Omental fat pad (tissue), 4 donors: Measurements from ENCODE around the gene TASP1. TPM values are rescaled to one million over a fixed set of nuclear protein-coding genes. Genes with fewer than 3 reads are reported as not detected.
"Not testable (repeated sequence)": the region's sequence is repeated elsewhere in the genome, so short reads cannot be mapped to it uniquely, and the experiment has no call there.

ENCODE experiments used
- ATAC-seq: fragments of 150-250 bp; one replicate; pipeline ENCODE4 v1.9.1; 2016; ENCODE audit warnings: mild to moderate bottlenecking, moderate library complexity; ENCODE audit not compliant: low FRiP score
- DNase-seq: peaks from one replicate; pipeline ENCODE4 v3.0.0-alpha.2; 2019; ENCODE audit warnings: low spot score
- CTCF ChIP-seq, 3 donors: fragments of 450-650 bp; IDR thresholded peaks; one replicate each; pipeline ENCODE4 v1.5.1; 2016 to 2017; ENCODE audit warnings: antibody characterized with exemption in 3 of 3, mild to moderate bottlenecking in 3 of 3, moderate library complexity in 2 of 3
- total RNA-seq, 4 donors: library from RNA; depleted of rRNA; stranded (reverse); fragments of >200 nt; gene quantifications; one replicate each; pipeline ENCODE4 v1.1.0, GENCODE V29; 2016

The TASP1 gene
- total RNA-seq, 4 donors from 2014 or later = 8.0 to 12.8 (median 11.1) TPM

DNA sequence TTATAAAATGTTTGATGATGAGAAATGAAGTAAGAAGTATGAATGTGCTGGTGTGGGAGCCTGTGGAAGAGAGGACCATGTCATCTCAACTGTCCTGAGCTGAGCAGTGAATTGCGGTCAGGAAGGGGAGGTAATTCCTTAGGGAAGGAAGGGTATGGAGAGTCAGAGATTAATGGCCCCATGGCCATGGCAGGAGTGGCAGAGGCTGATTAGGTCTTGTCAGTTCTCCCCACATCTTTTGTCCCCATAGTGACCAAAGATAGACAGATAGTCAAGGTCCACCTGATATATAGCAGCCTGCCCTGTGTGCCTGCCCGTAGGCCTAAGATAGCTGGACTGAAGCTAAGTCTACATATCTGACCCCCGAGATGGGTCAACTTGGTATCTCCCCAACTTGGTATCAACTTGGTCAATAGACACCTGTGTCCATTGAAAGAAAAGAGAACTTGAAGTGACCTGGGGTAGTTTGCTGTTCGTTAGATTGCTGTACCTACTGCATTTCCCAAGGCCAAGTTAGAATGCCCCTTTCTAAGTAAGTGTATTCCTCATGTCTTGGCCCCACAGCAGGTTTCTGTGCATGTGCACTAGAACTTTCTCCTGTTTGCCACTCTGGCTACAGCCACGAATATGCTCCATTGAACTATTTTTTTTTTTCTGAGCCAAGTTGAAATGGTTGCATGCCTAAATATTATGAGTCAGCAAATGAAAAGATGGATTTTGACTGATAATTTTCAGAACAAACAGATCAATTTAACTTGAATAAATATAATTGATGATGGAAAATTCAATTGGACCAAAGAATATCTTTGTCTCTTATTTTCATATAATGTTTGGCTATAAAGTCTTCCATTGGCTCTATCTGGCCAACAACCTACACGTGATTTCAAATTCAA is 274.2 kb downstream of the TASP1 start:
- no peak for TF ChIP-seq CTCF (IDR thresholded peaks at IDR 0.05)
- ATAC-seq (no peak), DNase-seq (no peak)

DNA sequence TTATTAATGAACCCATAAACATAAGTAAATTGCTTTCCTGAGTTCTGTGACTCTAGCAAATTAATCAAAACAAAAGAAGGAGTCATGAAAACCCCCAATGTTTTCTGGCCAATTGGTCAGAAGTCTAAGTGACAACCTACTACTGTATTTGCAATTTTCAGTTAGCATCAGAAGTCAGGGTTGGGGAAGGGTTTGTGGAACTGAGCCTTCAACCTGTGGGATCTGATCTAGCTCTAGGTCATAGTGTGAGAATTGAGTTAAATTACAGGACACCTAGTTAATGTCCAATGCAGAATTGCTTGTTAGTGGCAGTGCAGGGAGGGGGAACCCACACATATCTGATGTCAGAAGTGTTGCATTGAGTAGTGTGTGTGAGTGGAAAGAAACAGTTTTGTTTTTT is 275.3 kb downstream of the TASP1 start:
- TF ChIP-seq CTCF (IDR thresholded peaks at IDR 0.05) = no peak
- ATAC-seq = no peak
- no peak for DNase-seq

GRCh38 chr20:13362165-13362564 is 276.6 kb downstream of the TASP1 start:
- not testable (repeated sequence) for ATAC-seq, DNase-seq

GRCh38 chr20:13358936-13359335 is 279.8 kb downstream of the TASP1 start:
- not testable (repeated sequence) for DNase-seq, ATAC-seq

DNA sequence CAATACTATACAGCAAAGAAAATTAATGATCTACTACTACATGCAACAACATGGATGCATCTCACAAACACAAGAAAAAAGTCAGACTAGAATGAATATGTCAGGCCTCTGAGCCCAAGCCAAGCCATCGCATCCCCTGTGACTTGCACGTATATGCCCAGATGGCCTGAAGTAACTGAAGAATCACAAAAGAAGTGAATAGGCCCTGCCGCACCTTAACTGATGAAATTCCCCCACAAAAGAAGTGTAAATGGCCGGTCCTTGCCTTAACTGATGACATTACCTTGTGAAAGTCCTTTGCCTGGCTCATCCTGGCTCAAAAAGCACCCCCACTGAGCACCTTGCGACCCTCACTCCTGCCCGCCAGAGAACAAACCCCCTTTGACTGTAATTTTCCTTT is 280.9 kb downstream of the TASP1 start:
- not testable (repeated sequence) for DNase-seq, ATAC-seq

GRCh38 chr20:13356591-13356990 is 282.1 kb downstream of the TASP1 start:
- no peak for TF ChIP-seq CTCF (IDR thresholded peaks at IDR 0.05)
- ATAC-seq = no peak
- no peak for DNase-seq

GRCh38 chr20:13355941-13356486 is 282.7 kb downstream of the TASP1 start:
- DNase-seq (no peak), ATAC-seq (no peak)
- no peak for TF ChIP-seq CTCF (IDR thresholded peaks at IDR 0.05)

GRCh38 chr20:13355411-13355810 is 283.3 kb downstream of the TASP1 start:
- TF ChIP-seq CTCF (IDR thresholded peaks at IDR 0.05) = no peak
- no peak for ATAC-seq
- no peak for DNase-seq
